ENCODE data around the gene TPMT.

- TF ChIP-seq, protein P1, sequence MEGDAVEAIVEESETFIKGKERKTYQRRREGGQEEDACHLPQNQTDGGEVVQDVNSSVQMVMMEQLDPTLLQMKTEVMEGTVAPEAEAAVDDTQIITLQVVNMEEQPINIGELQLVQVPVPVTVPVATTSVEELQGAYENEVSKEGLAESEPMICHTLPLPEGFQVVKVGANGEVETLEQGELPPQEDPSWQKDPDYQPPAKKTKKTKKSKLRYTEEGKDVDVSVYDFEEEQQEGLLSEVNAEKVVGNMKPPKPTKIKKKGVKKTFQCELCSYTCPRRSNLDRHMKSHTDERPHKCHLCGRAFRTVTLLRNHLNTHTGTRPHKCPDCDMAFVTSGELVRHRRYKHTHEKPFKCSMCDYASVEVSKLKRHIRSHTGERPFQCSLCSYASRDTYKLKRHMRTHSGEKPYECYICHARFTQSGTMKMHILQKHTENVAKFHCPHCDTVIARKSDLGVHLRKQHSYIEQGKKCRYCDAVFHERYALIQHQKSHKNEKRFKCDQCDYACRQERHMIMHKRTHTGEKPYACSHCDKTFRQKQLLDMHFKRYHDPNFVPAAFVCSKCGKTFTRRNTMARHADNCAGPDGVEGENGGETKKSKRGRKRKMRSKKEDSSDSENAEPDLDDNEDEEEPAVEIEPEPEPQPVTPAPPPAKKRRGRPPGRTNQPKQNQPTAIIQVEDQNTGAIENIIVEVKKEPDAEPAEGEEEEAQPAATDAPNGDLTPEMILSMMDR (IDR thresholded peaks at IDR 0.05), result peak; percentile 67 to 98 (median 92)
- peak; percentile 39 to 50 for TF ChIP-seq POLR2A (IDR thresholded peaks at IDR 0.05)
These were observed 32.5 kb downstream of the TPMT start, which contains the start of gene NHLRC1 for GRCh38 chr6:18122128-18123093.

All from Peyer's patch (tissue), 4 donors.